Right cardiac atrium (tissue), 5 donors: ENCODE measurements around the gene VCAM1. TPM values are rescaled to one million over a fixed set of nuclear protein-coding genes. Genes with fewer than 3 reads are reported as not detected.

Source experiments
- ATAC-seq, 2 donors: fragments of 200-7000 bp; cut with Tn5 transposase; one replicate each; pipeline versions ENCODE4 v1.8.0 to v1.9.1; 2020; ENCODE audit warnings: moderate library complexity in 2 of 2, mild to moderate bottlenecking in 1 of 2
- DNase-seq, 3 donors: peaks; one replicate each; pipeline ENCODE4 v3.0.0-alpha.2; 2020
- H3K27ac ChIP-seq: one replicate; pipeline ENCODE4 v1.5.1; 2013; ENCODE audit warnings: mild to moderate bottlenecking, low read length, control low read depth, moderate library complexity
- H3K27me3 ChIP-seq: one replicate; pipeline ENCODE4 v1.6.1; 2013; ENCODE audit not compliant: control insufficient read depth, insufficient read depth
- H3K4me1 ChIP-seq: one replicate; pipeline ENCODE4 v1.6.1; 2013; ENCODE audit warnings: low read length; ENCODE audit not compliant: control insufficient read depth, insufficient read depth
- H3K4me3 ChIP-seq: one replicate; pipeline ENCODE4 v1.5.1; 2013; ENCODE audit warnings: low read length, control low read depth
- H3K9me3 ChIP-seq: one replicate; pipeline ENCODE4 v1.6.1; 2013; ENCODE audit warnings: low read length; ENCODE audit not compliant: control insufficient read depth
- WGBS: extraction: QIAGEN DNeasy Blood & Tissue Kit; methylation state at CpG from one replicate; pipeline ENCODE4 v1.1.7; 2013; 5-methylcytosine and 5-hydroxymethylcytosine counted together
- intact Hi-C, 4 donors: fragments of 100-400 bp; cut with DNase I; formaldehyde crosslinking; loops; one replicate each; pipeline versions ENCODE4 v1.11.0 to v1.14.0; 2022 to 2023
- polyA plus RNA-seq: library from polyadenylated mRNA; stranded (reverse); fragments of 200-250 nt; gene quantifications from one replicate; pipeline ENCODE4 v1.2.3, GENCODE V29; 2013
- total RNA-seq, 4 donors: library from RNA; stranded (reverse); fragmentation: NEBNext Ultra II Directional; extraction: Animal tissue kit (Norgen Biotek cat#: 25700); gene quantifications; one replicate each; pipeline ENCODE4 v1.2.1, GENCODE V29; 2021
- donor health status: healthy with polysubstance abuse.
- donor health status: DM: no; HTN: yes; CAD: no.
- donor health status: DM: no; HTN: no; CAD: no.
- donor health status: DM: no; HTN: yes; CAD: no; lungs with severe emphysema.
- donor health status: DM: yes; HTN: yes; CAD: no.

Gene VCAM1
- total and polyA plus RNA-seq, 5 donors: 5.4 to 8.7 (median 6.8) TPM

DNA sequence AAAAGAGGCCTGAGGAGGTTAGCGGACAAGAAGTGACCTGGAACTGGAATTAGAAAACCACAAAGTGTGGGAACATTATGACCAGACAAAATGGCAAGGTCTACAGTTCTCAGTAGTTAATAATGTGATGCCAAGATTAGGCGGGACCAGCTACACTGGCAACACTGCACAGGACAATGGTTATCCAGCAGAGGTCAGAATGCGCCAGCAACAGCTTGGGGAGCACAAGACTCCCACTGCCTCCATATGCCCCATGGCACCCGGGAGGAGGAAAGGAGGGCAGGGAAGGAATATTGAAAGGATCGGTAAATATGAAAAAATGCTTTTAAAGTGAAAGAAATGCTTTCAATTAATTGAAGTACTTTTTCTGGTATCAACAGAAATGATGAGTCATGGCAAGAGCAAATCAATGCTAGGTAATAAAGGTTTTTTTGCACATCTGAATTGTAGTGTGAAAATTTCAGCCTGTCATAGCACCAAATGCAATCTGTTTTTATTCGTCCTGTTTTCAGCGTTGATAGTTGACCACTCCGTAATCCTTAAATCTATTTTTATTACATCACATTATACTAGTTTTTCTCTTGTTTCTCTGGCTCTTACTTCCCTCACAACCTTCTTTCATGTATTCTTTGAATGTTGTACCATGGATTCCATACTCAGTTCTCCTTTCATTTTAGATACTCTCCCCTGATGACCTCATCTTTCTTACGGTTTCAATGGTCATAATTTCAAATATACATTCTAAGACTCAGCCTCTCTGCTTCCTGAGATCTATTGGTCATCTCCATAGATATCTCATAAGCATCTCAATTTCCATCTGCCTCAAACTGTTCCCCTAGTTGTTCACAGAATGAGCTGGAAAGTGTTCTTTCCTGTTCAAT lies 30.7 kb downstream of the VCAM1 start:
- DNase-seq (no peak), ATAC-seq (no peak)
- H3K27ac ChIP-seq: no peak overlapping the region
- WGBS: 90% methylated on average over 9 of the region's 9 CpGs
- no peaks in the 10 kb centered on the region for H3K4me1 ChIP-seq
- H3K4me3 ChIP-seq: no peak overlapping the region
- intact Hi-C loops: no loop called here
- H3K27me3 ChIP-seq: no peaks in the 10 kb centered on the region
- no peaks in the 10 kb centered on the region for H3K9me3 ChIP-seq

DNA sequence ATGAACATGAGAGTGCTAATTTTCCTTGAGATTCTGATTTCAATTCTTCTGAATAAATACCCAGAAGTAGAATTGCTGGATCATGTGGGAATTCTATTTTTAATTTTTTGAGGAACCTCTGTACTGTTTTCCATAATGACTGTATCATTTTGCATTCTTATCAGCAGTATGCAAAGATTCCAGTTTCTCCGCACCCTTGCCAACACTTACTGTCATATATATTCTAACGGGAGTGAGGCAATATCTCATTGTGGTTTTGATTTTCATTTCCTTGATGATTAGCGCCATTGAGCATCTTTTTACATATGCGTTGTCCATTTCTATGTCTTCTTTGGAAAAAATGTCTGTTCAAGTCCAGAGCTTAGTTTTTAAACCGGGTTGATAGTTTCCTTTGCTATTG lies 33.2 kb downstream of the VCAM1 start:
- Histone ChIP-seq H3K27me3 (no peaks in the 10 kb centered on the region), H3K4me1 (no peaks in the 10 kb centered on the region), H3K4me3 (no peak overlapping the region), H3K27ac (no peak overlapping the region), H3K9me3 (no peaks in the 10 kb centered on the region)
- intact Hi-C loops: no loop called here
- DNase-seq (no peak), ATAC-seq (no peak)
- WGBS: 75% methylated on average over 5 of the region's 5 CpGs

DNA sequence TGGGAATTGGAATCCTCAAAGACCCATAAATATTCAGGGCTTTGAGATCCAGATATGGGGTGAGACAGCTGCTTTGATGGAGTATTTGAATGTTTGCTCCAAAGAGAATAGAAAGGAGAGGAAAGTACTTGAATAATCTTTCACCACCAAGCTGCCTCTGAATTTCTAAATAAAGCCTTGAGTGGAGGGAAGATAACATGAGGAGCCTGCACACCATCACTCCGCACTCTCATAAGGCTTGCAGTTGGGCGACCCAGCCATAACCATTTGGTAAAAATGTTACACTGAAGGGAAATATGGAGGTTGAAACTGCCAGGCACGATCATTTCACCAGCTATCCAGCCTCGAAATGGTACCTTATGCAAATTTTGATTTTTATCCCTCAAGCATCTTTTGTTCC lies 38.4 kb downstream of the VCAM1 start:
- Histone ChIP-seq H3K4me1 (no peaks in the 10 kb centered on the region), H3K9me3 (no peaks in the 10 kb centered on the region), H3K27ac (no peak overlapping the region), H3K27me3 (no peaks in the 10 kb centered on the region), H3K4me3 (no peak overlapping the region)
- intact Hi-C loops: no loop called here
- ATAC-seq (peak; percentile 48 to 78), DNase-seq (peak in 1 of 3 donors; percentile 49)
- 64% methylated on average over 4 of the region's 4 CpGs for WGBS

DNA sequence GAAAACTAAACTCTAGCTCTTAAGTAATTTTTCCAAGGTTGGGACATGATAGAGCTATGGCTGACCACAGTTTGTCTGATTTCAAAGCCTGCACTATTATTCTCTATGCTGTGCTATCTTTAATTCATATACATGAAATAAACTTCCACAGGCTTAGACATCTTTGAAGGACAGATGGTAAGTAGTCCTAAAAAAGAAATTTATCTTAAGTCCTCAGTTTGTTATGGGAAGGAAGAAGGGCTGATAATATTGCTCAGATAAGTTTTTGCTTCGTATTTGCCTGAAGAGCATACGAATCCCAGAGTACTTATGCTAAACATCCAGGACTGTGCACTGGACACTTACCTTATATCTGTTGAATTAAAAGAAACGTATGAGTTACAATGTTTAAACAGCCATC lies 39.6 kb downstream of the VCAM1 start:
- WGBS: 57% methylated on average over 3 of the region's 3 CpGs
- Histone ChIP-seq H3K4me1 (no peaks in the 10 kb centered on the region), H3K4me3 (no peak overlapping the region), H3K9me3 (no peaks in the 10 kb centered on the region), H3K27me3 (no peaks in the 10 kb centered on the region), H3K27ac (no peak overlapping the region)
- intact Hi-C loops: no loop called here
- DNase-seq: no peak
- no peak for ATAC-seq

DNA sequence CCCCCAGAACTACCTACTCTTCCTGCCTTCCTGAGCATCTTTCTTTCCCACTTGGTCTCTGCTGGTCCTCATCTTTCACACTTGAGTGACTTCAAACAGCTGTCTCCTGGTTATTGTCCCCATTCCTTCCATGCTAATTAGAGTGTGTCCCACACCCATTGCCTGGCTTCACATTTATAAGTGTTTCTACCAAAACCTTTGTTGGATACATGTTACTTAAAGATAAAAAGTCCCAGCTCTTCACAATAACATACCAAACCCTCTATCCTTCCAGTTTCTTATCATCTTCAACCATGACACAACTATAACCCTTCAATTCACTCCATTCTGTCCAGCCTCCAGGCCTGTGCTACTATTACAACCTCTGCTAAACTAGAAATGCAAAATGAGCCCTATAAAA lies 41.0 kb downstream of the VCAM1 start:
- Histone ChIP-seq H3K4me1 (no peaks in the 10 kb centered on the region), H3K4me3 (no peak overlapping the region), H3K9me3 (no peaks in the 10 kb centered on the region), H3K27me3 (no peaks in the 10 kb centered on the region), H3K27ac (no peak overlapping the region)
- intact Hi-C loops: no loop called here
- DNase-seq (no peak), ATAC-seq (no peak)

DNA sequence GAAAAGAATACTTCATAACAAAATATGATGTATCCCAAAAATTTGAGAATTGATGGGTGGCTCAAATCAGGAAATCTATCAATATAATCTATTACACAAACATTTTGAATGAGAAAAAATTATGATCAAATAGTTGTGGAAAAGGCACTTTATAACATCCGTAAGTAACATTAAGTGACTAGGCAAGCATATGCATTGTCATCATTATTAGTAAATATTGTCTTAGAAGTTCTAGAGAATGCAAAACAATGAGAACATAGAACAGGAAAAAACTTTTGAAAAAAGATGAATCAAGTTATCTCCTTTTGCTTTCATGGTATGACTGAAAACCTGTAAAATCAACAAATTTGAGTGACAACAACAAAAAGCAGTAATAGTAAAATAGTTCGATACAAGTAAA lies 42.9 kb downstream of the VCAM1 start:
- no peak for DNase-seq
- H3K27me3 ChIP-seq: no peaks in the 10 kb centered on the region
- no peak overlapping the region for H3K4me3 ChIP-seq
- no peak overlapping the region for H3K27ac ChIP-seq
- intact Hi-C loops: no loop called here
- H3K9me3 ChIP-seq: no peaks in the 10 kb centered on the region
- ATAC-seq: no peak
- 71% methylated on average over 2 of the region's 2 CpGs for WGBS
- no peaks in the 10 kb centered on the region for H3K4me1 ChIP-seq

DNA sequence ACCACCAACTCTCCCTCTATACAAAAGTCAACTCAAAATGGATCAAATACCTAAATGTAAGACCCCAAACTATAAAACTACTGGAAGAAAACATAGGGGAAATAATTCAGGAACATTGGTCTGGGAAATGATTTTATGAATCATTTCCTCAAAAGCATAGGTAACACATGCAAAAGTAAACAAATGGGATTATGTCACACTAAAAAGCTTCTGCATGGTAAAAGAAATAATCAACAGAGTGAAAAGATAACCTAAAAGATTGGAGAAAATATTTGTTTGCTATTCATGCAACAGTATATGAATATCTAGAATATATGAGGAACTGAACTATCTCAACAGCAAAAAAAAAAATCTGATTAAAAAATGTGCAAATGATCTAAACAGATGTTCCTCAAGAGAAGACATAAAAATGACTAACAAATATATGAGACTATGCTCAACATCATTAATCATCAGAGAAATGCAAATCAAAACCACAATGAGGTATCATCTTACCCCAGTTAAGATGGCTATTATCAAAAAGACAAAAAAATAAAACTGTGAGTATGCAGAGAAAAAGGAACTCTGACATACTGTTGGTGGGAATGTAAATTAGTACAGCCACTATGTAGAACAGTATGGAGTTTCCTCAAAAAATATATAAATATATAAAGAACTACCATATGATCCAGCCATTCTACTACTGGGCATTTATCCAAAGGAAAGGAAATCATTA lies 47.8 kb downstream of the VCAM1 start:
- no peaks in the 10 kb centered on the region for H3K27me3 ChIP-seq
- intact Hi-C loops: no loop called here
- H3K4me1 ChIP-seq: no peaks in the 10 kb centered on the region
- no peak overlapping the region for H3K27ac ChIP-seq
- no peaks in the 10 kb centered on the region for H3K9me3 ChIP-seq
- no peak for ATAC-seq
- DNase-seq: no peak
- H3K4me3 ChIP-seq: no peak overlapping the region

DNA sequence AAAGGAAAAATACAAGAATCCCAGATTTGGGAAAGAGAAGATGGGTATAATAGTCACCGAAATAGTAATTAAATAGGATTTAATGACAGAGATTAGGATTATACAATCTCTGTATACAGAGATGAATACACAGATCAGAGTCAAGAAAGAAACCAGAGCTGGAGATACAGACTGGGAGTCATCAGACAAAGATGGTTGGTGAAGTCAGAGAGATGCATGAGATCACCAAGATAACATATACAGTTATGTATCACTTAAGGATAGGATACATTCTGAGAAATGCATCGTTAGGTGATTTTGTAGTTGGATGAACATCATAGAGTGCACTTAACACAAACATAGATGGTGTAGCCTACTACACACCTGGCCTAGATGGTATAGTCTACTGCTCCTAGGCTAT lies 49.8 kb downstream of the VCAM1 start:
- Histone ChIP-seq H3K27ac (no peak overlapping the region), H3K9me3 (no peaks in the 10 kb centered on the region), H3K4me3 (no peak overlapping the region), H3K27me3 (no peaks in the 10 kb centered on the region), H3K4me1 (no peaks in the 10 kb centered on the region)
- intact Hi-C loops: no loop called here
- WGBS: 96% methylated on average over 2 of the region's 2 CpGs
- DNase-seq (no peak), ATAC-seq (no peak)

DNA sequence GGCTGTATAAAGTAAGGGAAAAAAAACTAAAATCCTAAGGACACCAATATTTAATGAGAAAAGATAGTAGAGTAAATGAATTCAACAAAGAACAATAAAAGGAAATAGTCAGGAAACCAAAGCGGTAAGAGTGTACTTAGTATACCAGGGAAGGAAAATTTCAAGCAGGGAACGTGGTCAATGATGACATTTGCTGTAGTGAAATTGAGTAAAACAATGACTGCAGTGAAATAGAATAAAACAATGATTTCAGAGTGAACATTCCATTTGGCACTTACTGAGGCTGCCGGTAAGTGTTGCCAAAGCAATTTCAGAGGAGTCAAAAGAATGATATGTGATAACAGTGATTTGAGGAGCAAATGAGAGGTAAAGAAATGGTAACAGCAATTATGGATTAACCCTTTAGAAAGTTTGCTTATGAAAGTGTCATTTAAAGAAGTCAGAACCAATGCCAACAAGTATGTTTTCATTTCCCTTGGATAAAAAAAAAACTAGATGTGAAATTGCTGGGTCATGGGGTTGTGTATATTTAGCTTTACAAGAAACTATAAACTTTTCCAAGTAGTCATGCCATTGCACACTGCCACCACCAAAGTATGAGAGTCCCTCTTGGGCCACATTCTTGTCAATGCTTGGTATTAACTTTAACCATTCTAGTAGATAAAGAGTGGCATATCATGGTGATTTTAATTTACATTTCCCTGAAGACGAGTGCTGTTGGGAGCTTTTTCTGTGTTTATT lies 50.5 kb downstream of the VCAM1 start:
- H3K4me1 ChIP-seq: no peaks in the 10 kb centered on the region
- ATAC-seq (peak in 1 of 2 donors; percentile 73), DNase-seq (no peak)
- intact Hi-C loops: no loop called here
- no peak overlapping the region for H3K27ac ChIP-seq
- WGBS: 32% methylated on average over 4 of the region's 4 CpGs
- H3K4me3 ChIP-seq: no peak overlapping the region
- no peaks in the 10 kb centered on the region for H3K9me3 ChIP-seq
- H3K27me3 ChIP-seq: no peaks in the 10 kb centered on the region

DNA sequence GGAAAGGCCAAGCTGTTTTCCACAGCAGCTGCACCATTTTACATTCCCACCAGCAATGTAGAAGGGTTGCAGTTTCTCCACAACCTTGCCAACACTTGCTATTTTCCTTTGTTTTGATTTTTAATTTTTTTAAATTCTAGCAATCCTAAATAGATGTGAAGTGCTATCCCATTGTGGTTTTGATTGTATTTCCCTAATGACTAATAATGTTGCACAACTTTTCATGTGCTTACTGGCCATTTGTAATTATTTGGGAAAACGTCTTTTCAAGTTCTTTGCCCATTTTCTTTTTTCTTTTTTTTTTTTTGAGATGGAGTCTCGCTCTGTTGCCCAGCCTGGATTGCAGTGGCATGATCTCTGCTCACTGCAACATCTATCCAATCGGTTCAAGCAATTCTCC lies 53.9 kb downstream of the VCAM1 start:
- H3K4me1 ChIP-seq: no peaks in the 10 kb centered on the region
- no peak overlapping the region for H3K4me3 ChIP-seq
- H3K27me3 ChIP-seq: no peaks in the 10 kb centered on the region
- intact Hi-C loops: no loop called here
- 88% methylated on average over 3 of the region's 3 CpGs for WGBS
- no peak for DNase-seq
- no peak overlapping the region for H3K27ac ChIP-seq
- no peaks in the 10 kb centered on the region for H3K9me3 ChIP-seq
- ATAC-seq: no peak

DNA sequence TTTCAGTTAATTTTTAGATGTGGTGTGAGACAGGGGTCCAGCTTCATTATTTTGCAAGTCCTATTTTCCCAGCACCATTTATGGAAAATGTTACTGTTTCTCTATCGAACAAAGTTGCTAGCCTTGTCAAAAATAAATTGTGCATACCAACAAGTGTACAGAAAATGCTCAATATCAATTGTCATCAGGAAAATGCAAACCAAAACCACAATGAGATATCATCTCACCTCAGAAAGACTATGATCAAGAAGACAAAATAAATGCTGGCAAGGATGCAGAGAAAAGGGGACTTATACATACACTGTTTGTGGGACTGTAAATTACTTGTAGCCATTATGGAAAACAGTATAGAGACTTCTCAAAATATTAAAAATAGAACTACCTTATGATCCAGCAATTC lies 54.8 kb downstream of the VCAM1 start:
- Histone ChIP-seq H3K4me3 (no peak overlapping the region), H3K9me3 (no peaks in the 10 kb centered on the region), H3K27ac (no peak overlapping the region), H3K27me3 (no peaks in the 10 kb centered on the region), H3K4me1 (no peaks in the 10 kb centered on the region)
- 95% methylated on average over 1 of the region's 1 CpG for WGBS
- intact Hi-C loops: no loop called here
- ATAC-seq (no peak), DNase-seq (no peak)
